PC-9 (cell line): ENCODE data around the gene HLA-DRB1.

ENCODE experiments used
- EZH2 ChIP-seq: fragments of 200-600 bp; sonication (generic); IDR thresholded peaks from 2 replicates; pipeline ENCODE4 v1.8.0; 2017; ENCODE audit warnings: antibody characterized with exemption, low read depth
- TF ChIP-seq, protein P1 (sequence below): fragments of 200-600 bp; sonication (generic); conservative IDR thresholded peaks from 2 replicates; pipeline ENCODE4 v1.6.1; 2017; ENCODE audit warnings: mixed run types, antibody characterized with exemption, mild to moderate bottlenecking, moderate library complexity

DNA sequence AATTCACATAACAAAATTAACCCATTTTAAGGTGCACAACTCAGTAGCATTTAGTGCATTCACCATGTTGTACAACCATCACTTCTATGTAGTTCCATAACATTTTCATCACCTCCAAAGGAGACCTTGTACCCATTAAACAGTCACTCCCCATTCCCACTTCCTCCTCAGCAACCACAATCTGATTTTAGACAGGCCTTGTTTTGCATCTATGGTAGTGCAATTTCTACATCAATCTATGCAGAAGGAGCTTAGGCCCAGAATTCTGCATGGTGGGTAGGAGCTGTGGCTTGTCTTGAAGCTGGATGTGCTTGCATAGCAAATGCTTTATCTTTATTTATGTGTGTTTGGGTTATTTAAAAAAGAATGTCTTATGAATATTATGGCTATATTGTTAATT, 34.0 kb upstream of the HLA-DRB1 start:
- no peak for TF ChIP-seq EZH2
- TF ChIP-seq, protein P1, sequence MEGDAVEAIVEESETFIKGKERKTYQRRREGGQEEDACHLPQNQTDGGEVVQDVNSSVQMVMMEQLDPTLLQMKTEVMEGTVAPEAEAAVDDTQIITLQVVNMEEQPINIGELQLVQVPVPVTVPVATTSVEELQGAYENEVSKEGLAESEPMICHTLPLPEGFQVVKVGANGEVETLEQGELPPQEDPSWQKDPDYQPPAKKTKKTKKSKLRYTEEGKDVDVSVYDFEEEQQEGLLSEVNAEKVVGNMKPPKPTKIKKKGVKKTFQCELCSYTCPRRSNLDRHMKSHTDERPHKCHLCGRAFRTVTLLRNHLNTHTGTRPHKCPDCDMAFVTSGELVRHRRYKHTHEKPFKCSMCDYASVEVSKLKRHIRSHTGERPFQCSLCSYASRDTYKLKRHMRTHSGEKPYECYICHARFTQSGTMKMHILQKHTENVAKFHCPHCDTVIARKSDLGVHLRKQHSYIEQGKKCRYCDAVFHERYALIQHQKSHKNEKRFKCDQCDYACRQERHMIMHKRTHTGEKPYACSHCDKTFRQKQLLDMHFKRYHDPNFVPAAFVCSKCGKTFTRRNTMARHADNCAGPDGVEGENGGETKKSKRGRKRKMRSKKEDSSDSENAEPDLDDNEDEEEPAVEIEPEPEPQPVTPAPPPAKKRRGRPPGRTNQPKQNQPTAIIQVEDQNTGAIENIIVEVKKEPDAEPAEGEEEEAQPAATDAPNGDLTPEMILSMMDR = no peak
